Measurements from ENCODE around the gene SNX7.
A peak's percentile ranks its signal among the peaks of the same experiment; 100 is the strongest.

The SNX7 gene

GRCh38 chr1:98793136-98793535, 131.6 kb downstream of the SNX7 start:
- TF ChIP-seq CTCF (IDR thresholded peaks at IDR 0.05; ENCODE audit: control extremely low read depth, extremely low read depth, low read depth, missing control alignments): no peak
- POLR2A ChIA-PET: no interaction called here
- CTCF ChIA-PET: interaction anchor here (0.8 to 3.1 kb wide), 12 partner anchors 11 to 688 kb away, joined by 3 to 25 read pairs (median 4); no protein-coding TSS in a partner anchor

GRCh38 chr1:98794196-98794886, 132.8 kb downstream of the SNX7 start:
- DNase-seq (ENCODE audit: extremely low spot score): peak; percentile 33
- ChIA-PET POLR2A (no interaction called here), CTCF (interaction anchor here (0.6 to 3.1 kb wide), 28 partner anchors 10 to 913 kb away, joined by 3 to 25 read pairs (median 4); no protein-coding TSS in a partner anchor)
- TF ChIP-seq CTCF (IDR thresholded peaks at IDR 0.05; ENCODE audit: control extremely low read depth, extremely low read depth, low read depth, missing control alignments): peak; percentile 64

More at GRCh38 chr1:98793136-98793535, 131.6 kb downstream of the SNX7 start:
- DNase-seq (ENCODE audit: extremely low spot score): no peak

- no peak for TF ChIP-seq CTCF (IDR thresholded peaks at IDR 0.05; ENCODE audit: control extremely low read depth, extremely low read depth, low read depth, missing control alignments)
- CTCF ChIA-PET: interaction anchor here (1.1 to 3.1 kb wide), 3 partner anchors 11 to 890 kb away, joined by 3 to 15 read pairs (median 3); no protein-coding TSS in a partner anchor
- no peak for DNase-seq (ENCODE audit: extremely low spot score)
- POLR2A ChIA-PET: no interaction called here
These were observed 134.5 kb downstream of the SNX7 start for GRCh38 chr1:98796049-98796448.

GRCh38 chr1:98797506-98797905, 136.0 kb downstream of the SNX7 start:
- DNase-seq (ENCODE audit: extremely low spot score): no peak
- CTCF ChIA-PET: no interaction called here

More at GRCh38 chr1:98797506-98797905, 136.0 kb downstream of the SNX7 start:
- POLR2A ChIA-PET: no interaction called here
- no peak for TF ChIP-seq CTCF (IDR thresholded peaks at IDR 0.05; ENCODE audit: control extremely low read depth, extremely low read depth, low read depth, missing control alignments)
